PC-9 (cell line): Measurements from ENCODE around the gene LCA5L.
A peak's percentile ranks its signal among the peaks of the same experiment; 100 is the strongest.

Experiments used
- CTCF ChIP-seq: fragments of 200-600 bp; sonication (generic); conservative IDR thresholded peaks from 2 replicates; pipeline ENCODE4 v1.6.1; 2017; ENCODE audit warnings: mixed run types, antibody characterized with exemption, mild to moderate bottlenecking, moderate library complexity
- EZH2 ChIP-seq: fragments of 200-600 bp; sonication (generic); IDR thresholded peaks from 2 replicates; pipeline ENCODE4 v1.8.0; 2017; ENCODE audit warnings: antibody characterized with exemption, low read depth

GRCh38 chr21:39388038-39388810 lies 57.4 kb downstream of the LCA5L start:
- TF ChIP-seq CTCF (peak; percentile 76), EZH2 (no peak)
